Stimulated activated CD8-positive, alpha-beta memory T cell treated with anti-CD3 and anti-CD28 coated beads, Interleukin-12 subunit alpha, Interleukin-12 subunit beta, amount 100 ng/mL, for 1 hour (primary cell): ENCODE results near the gene DMBX1.

Experiments
- DNase-seq: peaks from one replicate; pipeline ENCODE4 v3.0.0-alpha.2; 2020; ENCODE audit warnings: low read depth

Gene DMBX1

DNA sequence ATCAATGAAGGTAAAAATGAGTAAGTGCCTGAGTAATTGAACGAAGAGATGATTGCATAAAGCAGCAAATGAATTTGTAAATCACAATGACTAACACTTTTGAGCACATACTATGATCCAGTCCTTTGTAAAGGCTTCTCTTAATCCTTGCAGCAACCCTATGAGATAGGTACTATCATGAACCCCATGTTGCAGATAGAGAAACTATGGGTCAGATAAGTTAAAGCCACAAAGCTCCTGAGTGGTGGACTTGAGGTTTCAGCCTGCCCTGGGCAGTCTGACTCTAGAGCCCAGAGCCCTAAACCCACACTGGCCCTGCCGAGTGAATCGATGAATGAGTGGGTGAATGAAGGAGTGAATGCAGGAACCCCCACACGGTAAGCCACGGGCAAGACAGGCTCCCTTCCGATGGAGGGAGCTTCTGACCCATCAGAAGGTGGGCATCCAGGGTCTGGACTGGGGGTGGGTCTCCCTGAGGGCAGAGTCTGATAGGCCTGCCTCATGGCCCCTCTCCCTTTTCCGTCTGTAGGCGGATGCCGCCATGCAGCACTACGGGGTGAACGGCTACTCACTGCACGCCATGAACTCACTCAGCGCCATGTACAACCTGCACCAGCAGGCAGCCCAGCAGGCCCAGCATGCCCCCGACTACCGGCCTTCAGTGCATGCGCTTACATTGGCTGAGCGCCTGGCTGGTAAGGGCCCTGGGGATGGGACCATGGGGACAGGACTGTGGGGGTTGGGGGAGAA is 17.0 kb downstream of the DMBX1 start:
- DNase-seq = no peak

DNA sequence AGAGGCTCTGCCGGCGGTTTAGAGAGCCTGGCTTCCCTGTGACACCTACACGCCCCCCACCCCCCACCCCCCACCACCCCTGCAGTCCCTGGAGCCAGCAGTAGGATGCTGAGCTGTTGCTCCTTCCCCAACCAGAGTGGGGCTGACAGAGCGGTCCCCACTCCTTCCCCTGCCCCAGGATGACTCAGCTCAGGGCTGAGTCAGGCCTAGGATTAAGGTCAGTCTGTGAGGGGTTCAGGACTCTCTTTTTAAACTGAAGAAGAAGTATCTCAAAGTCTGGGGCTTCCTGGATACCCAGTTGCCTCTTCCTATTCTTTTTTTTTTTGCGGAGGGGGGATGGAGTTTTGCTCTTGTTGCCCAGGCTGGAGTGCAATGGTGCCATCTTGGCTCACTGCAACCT is 19.1 kb downstream of the DMBX1 start:
- no peak for DNase-seq

DNA sequence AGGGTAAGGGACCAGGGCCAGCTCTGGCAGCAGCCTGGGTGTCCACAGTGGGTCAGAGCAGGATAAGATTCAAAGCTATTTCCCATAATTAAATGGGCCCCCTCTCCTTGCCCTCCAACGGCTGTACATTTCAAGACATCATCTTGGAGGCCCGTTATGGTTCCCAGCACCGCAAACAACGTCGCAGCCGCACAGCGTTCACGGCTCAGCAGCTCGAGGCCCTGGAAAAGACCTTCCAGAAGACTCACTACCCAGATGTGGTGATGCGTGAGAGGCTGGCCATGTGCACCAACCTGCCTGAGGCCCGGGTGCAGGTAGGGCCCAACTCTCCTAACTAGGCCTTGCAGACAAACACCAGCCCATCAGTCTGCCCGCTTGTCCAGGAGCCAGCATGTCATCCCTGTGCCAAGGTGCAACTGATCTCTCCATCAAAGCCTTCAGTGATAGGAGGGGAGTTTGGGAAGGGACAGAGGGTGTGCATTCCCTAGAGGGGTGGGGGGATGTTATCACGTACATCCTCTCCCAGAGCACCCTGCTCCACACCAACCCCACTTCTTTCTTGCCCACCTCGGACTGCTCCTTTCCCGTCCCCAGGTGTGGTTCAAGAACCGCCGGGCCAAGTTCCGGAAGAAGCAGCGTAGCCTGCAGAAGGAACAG is 20.8 kb downstream of the DMBX1 start:
- DNase-seq = no peak

DNA sequence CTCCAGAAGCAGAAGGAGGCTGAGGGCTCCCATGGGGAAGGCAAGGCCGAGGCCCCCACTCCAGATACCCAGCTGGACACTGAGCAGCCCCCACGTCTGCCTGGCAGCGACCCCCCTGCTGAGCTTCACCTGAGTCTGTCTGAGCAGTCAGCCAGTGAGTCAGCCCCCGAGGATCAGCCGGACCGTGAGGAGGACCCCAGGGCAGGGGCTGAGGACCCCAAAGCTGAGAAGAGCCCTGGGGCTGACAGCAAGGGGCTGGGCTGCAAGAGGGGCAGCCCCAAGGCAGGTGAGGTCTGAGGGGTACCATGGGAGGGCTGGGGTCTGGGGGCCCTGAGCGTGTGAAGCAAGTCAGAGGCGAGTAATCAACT is 21.3 kb downstream of the DMBX1 start:
- no peak for DNase-seq

DNA sequence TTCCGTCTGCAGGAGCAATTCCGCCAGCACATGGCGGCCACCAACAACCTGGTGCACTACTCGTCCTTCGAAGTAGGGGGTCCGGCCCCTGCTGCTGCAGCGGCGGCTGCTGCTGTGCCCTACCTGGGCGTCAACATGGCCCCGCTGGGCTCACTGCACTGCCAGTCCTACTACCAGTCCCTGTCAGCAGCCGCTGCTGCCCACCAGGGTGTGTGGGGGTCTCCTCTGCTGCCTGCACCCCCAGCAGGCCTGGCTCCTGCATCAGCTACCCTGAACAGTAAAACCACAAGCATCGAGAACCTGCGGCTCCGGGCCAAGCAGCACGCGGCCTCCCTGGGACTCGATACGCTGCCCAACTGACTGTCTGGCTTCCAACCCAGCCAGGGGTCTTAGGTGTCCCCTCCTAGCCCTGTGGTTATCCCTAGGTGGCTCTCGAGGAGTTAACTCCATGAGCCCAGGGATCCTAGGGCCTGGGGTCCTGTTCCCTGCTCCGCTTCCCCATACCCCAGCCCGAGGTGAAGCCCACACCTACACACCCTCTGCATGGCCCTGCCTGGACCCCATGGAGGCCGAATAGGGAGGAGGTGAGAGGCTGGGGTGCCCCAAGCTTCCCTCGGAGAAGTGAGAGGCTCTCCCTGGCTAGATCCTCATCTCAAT is 22.6 kb downstream of the DMBX1 start:
- DNase-seq = no peak

DNA sequence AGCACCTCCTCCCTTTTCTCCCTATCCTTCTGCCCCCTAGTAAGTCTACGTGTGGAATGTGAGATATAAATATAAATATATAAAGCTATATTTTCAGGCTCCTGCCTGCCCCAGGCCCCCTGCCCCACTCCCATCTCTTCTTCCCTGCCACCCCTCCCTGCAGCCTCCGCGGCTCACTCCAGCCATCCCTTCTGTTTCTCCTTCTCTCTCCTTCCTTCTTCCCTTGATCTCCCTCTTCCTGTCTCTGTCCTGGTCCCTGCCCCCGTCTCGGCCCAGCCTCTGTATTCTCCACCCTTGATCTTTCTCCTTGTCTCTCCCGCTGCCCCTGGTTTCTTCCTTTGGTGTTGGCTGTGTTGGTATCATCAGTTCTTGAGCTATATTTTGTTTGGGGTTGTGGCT is 23.2 kb downstream of the DMBX1 start:
- DNase-seq = no peak

DNA sequence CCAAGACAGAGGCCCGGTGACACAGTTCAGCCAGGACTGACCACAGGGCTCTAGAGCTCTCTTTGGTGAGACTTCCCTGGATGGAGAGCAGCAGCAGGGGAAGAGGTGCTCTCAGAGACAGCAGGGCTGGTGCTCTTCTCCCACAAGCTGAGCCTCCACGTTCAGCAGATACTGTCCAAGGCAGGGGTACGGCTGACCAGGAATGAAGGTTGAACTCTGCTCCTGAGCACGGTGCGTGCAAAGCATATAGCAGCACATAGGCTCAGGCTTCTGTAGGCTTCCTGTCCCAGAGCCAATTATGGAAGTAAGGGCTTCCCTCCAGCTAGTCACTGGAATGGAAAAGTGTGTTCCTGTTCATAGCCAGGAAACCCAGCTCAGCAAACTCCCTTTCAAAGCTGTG is 23.9 kb downstream of the DMBX1 start:
- no peak for DNase-seq

DNA sequence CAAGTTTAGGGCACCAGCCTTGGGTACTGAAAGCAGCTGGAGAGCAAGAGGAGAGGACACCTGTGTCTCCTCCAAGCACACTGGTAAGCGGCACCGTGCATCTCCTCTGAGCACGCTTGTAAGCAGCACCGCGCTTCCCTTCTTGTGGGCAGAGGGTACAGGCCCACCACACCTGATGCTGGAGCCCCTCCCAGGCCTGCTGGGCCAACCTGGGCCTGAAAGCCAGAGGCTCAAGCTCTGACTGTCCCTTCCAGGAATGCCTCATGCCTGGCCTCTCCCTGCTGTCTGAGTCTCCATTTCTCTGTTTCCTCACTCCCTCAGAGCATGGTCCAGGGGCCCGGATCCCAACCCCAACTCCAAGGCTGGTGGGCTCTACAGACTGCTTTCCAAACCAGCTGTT is 25.9 kb downstream of the DMBX1 start:
- no peak for DNase-seq

DNA sequence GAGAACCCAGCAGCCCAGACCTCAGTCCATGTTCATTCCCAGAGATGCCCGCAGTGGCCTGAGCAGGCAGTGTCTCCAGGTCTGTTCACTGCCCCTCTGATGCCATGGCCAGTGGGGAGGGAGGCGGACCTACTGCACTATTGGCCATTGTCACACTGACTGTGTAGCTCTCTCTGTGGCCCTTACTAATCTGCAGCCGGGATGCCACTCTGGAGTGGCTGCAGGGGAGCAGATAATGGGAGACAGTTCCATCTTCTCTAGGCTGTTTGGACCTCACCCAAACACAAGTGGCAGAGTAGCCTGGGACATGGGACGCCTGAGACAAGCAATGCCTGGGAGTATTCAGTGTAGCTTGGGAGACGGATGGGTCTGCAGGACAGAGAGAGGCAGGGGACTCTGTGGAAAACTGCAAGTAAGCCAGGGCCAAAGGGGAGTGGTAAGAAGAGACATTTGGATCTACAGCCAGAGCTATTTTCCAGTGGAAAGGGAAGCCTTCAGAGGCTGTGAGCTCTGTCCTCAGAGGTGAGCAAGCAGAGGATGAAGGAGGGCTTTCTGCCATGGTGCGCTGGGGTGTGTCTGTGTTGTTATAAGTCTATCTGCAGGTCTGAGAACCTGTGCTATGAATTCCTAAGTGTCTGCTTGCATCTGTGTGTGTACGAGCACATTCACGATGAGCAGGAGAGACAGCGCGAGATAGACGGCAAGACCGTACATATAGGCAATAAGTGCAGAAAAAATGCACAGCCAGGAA is 26.7 kb downstream of the DMBX1 start:
- no peak for DNase-seq

DNA sequence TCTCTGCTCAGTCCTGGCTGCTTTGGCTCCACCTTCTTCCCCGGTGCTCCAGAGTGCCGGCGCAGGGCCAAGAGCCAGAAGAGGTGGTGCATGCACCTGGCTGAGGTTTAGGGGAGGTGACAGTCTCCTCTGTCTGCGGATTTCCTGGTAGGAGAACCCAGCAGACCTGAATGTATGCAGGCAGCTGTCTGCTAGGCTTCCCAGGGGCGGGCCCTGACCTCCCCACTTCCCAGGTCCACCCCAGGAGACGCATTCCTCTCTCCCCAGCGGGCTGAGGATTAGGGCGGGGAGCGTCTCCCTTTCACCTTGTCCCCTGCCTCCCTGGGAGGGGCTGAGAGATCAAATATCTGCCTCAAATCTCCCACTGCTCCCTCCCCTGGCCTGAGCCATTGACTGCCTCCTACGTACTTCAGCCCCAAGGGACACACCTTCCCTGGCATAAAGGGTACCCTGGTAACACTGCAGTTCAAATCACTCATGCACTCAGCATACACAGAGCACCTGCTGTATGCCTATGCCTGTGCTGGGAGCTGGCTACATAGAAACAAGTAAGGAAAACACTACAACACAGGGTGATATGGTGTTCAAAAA is 27.5 kb downstream of the DMBX1 start:
- no peak for DNase-seq

DNA sequence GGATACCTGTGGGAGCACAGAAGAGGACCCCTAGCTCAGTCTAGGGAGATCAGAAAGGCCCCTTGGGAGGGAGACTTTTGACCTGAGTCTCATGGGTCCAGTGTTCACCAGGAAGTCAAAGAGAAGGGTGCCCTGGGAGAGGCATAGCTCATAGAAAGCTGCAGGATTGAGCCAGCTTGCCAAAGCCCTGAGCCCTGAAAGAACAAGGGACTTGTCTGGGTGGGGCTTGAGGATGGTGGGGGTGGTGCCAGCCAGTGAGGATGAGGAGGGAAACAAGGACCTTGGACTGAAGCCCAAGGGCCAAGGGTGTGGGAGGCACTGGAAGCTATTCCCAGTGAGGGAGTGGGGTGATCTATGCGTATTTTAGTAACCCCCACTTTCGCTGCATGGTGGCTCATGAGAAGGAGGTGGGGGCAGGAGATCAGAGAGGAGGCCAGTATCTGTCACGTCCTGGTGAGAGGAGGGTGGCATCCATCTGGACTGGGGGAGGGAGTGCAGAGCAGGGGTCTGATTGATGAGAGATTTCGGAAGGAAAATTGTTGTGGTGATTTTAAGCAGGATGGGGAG is 28.4 kb downstream of the DMBX1 start:
- no peak for DNase-seq

DNA sequence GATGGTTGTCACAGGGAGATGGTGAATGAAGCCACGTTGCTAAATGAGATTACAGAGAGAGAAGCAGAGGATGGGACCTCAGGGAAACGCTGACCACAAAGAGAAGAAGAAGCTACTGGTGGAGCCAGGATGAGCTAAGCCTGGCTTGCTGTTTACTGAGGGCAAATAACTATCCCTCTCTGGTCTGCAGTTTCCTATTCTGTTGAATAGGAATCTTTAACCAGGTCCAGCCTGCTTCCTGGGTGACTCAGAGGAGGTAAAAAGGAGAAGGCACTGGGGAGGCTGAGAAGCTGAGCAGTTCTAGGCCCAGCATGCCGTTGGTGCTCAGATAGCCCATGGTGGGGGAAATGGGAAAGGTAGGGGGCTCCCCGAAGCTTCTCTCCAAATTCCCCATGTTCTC is 29.6 kb downstream of the DMBX1 start:
- no peak for DNase-seq

DNA sequence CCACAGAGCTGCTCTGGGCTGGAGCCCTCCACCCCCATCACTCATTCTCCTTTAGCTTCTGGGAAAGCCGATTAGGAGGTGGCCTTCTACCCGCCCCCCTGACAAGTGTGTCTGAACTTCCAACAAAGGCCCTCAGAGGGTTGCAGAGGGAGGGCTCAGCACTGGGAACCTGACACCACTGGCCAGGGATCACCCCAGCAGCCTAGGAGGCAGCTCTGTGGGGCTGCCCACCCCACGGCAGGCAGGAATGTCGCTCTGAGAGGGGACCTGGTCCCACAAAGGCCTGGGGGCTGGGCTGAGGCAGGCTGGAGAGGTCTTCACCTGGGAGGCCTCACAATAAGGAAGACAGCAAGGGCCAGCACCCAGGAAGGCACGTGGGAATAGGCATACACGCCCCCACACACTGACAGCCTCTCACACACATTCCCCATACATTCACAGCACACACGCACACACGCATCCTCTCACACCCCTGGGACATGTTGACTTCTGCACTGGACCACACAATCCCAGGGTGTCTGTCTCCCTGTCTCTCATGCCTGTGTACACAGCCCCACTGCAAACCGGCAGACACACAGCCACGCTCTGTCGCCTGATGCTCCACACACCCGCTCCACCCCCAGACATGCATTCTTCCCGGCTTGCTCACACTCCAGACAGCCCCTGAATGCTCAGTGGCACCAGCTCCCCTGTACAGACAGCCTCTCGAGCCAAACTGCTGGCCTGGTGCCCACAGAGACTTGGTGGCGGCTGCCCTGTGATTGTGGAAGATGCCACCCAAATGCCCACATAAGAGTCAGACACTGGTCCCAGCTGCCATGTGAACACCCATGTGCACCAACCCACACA is 30.7 kb downstream of the DMBX1 start:
- DNase-seq = no peak

DNA sequence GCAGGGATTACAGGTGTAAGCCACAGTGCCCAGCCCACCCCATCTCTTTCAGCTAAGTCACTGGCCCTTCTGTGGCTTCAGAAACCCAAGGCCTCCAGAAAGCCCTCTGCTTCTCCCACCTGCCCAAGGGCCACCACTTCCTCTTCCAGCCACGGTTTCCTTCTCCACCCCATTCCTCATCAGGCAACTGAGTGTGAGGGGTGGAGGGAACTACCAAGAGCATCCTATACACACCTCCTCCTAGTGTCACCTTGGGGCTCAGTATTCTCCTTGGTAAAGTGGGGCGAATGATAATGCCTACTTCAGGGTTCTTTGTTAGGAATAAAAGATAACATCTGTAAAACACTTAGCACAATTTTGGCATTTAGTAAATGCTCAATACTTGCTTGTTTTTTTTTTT is 31.8 kb downstream of the DMBX1 start:
- no peak for DNase-seq

DNA sequence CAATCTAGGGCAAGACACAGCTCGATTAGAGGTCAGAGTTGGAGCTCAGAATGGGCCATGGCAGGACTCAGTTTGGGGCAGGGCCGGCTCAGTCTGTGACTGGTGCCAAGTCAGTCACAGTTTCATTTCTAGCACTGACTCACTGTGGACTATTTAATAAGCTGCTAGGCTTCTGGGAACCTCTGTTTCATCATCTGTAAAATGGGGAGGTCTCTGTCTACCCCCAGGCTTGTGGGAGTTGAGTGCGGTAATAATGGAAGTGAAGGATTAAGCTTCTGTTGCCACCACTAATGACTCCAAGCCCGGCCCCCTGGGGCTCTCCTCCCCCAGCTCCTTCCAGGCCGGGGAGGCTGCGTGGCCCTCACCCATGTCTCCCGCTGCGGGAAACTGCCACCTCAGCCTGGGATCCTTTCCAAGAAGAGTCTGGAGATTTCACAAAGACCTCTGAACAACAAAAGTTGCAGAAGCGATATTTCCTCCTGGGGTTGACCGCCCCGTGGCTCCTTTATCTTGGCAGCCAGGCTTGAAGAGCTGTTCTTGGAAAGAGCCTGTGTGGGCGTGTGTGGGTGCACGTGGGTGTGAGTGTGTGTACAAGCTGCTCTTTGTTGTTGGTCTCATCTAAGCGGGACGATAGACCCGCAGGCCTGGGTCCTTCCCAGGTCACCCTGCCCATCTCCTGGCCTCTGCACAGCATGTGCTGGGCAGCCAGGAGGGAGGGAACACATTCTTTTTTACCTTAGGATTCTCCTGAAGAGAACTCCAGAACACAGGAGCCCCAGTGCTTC is 32.7 kb downstream of the DMBX1 start:
- DNase-seq = no peak

DNA sequence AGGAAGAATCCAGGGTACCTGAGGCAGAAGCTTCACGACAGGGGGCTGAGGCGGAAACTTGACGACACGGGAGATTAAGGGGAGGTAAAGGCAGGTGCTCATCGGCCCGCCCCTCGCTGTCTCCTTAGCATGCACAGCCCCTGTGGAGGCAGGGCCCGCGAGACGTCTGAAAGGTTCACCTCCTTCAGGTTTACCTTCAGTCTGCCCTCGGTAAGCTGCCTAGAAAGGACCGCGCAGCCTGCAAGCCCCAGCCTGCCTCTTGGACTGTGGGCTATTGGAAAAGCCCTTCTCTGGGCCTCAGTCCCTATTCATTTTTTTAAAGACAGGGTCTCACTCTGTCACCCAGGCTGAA is 33.3 kb downstream of the DMBX1 start:
- no peak for DNase-seq

DNA sequence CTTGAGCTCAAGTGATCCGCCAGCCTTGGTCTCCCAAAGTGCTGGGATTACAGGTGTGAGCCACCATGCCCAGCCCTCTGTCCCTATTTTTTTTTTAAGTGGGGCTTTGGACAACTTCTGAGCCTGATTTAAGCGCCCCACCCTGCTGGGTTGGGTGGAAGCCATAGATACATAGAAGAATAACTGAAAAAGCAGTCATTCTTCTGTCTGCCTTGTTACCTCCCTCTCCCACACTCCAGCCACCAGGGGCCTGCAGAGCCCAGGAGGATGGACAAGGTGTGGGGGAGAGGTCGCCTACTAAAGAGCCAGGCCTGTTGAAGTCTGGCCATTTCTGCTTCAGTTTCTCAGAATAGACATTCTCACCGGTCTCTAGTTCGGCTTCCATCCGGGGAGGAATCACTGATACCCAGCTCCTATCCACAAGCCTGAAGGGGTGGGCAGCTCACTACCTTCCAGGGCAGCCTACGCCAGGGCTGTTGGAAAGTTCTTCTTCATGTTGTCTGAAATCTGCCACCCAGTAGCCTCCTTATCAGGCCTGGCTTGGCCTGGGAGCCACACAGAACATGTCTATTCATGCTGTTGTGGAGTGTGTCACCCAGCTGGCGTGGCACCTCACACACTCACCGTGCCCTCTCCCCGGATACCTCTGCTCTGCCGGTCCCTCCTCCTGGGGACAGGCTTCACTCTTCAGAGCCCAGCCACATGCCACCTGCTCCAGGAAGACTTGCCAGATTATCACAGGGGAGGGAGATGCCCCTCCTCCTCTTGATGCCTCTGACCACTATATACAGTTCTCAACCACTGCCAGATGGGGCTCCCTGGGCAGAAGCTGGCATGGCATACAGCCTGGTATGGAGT is 34.1 kb downstream of the DMBX1 start:
- DNase-seq = no peak

DNA sequence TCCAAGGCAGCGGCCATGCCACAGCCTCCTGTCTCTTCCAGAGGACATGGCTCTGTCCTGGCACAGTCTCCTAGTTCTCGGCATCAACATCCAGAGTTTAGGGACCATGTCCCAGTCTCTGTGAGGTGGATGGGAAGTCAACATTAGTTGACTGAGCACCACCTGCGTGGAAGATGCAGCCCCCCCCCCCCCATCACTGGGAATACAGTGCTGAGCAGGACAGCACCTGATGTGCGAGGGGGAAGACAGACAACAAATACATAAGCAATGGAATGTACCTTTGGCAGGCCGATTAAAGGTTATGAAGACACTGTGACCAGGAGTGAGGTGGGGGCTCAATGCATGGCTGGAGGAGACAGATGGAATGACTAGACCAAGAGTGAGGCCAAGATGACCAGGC is 35.2 kb downstream of the DMBX1 start:
- no peak for DNase-seq

DNA sequence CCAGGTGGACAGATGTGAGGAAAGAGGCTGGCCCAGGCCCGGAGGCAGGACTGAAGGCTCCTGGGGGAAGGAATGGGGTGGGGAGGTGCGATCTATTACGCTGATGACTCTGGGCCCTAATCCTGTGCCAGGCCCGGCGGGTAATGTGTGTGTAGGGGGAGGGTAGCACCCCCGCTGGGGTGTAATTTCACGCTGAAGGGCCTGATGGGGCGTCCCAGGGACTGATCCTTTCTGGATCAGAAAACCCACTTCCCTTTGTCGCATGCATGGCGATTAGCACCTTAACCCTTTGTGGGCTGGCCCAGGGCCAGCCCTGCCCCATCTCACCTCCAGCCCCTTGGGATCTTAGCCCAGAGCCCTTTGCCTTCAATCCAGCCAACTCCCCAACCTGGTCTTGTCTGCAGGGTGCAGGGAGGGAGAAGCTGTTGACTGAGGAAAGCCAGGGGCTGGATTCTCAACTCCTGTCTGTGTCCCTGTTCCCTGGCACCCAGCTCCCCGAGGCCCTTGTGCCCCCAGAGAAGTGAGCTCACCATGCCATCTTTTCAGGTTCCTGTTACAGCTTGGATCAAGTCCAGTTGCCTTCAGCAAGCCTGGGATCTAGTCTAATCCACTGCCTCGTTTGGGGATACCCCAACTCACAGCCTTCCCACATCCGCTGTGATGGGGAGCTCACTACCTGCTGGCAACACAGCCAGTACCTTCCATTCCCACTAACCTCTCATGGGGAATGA is 35.8 kb downstream of the DMBX1 start:
- no peak for DNase-seq
